Endometrial microvascular endothelial cells (primary cell): ENCODE measurements around the gene GYPC. TPM values are rescaled to one million over a fixed set of nuclear protein-coding genes. Genes with fewer than 3 reads are reported as not detected.
"Not testable (repeated sequence)": the region's sequence is repeated elsewhere in the genome, so short reads cannot be mapped to it uniquely, and the experiment has no call there.

Experiments
- in situ Hi-C: cut with HindIII; loops from 2 replicates; pipeline ENCODE4 v1.10.0; 2017; ENCODE audit warnings: low sequenced_read_pairs, low pct_unique_long_range_greater_than_20kb; ENCODE audit errors: inconsistent ontology term
- total RNA-seq: library from RNA; depleted of rRNA; stranded (reverse); fragments of >200 nt; gene quantifications from one replicate; pipeline ENCODE4 v1.2.3, GENCODE V29; 2015; ENCODE audit errors: inconsistent ontology term

GYPC gene
- total RNA-seq, 1 donor from 2014 or later, result 19.5 TPM

- in situ Hi-C loops, result not testable (repeated sequence)
These were observed 8.1 kb upstream of the GYPC start for GRCh38 chr2:126647714-126648344.

GRCh38 chr2:126648345-126648786 is 7.6 kb upstream of the GYPC start:
- in situ Hi-C loops, result not testable (repeated sequence)

- in situ Hi-C loops, result no loop called here
These were observed 6.9 kb upstream of the GYPC start for GRCh38 chr2:126649101-126649500.

DNA sequence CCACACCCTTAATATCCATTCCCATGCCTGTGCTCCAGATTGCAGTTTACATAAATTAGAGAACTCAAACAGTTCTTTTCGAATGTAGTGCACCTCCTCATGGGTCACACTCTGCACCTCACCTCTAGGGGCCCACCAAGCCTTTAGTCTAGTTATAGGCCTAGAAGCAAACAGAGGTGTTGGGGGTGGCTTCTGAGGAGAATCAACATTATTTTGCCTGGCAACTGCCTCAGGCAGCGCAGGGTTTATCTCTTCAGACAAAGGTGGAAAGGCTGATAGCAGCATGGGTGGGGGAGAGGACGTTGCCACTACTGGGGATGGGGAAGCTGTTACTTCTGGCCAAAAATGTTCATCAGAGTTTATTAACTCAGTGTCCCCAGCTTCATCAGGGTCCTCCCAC is 5.0 kb upstream of the GYPC start:
- in situ Hi-C loops, result no loop called here

DNA sequence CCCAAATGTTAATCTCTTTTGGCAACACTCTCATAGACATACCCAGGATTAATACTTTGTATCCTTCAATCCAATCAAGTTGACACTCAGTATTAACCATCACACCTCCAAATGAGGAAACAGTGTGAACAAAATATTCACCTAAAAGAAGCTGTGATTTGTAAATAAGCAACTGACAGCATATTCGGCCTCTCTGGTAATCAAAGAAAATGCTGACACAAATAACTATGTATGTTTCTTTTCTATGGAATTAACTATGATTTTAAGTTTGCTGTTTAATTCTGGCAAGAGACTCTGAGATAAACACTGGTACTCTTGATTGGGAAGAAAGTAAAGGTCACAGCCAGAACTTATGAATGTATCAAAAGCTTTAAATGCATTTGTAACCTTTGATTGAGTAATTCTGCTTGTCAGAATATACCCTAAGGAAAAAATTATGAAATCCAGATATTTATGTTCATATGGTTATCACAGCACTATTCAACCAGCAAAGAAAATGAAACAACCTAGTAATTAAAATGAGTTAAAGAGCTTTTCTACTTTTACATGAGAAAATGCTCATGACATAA is 3.6 kb upstream of the GYPC start:
- in situ Hi-C loops, result no loop called here

DNA sequence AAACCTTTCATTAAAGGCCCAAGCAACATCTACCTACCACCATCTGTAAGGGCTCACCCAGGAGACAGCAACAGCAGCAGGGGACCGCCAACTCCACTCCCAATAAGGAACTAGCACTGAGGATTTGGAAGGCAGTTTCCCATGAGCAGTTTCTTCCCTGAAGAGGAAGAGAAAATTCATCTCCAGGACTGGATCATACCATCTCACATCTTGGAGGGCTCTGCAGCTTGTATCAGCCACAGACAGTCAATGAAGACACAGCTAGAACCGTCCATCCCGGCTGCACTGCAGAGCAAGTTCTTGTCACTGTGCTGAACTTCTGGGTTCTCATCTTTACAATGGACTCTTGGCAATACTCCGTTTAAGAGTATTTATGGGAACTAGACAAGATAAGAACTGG is 2.8 kb upstream of the GYPC start:
- in situ Hi-C loops, result no loop called here

DNA sequence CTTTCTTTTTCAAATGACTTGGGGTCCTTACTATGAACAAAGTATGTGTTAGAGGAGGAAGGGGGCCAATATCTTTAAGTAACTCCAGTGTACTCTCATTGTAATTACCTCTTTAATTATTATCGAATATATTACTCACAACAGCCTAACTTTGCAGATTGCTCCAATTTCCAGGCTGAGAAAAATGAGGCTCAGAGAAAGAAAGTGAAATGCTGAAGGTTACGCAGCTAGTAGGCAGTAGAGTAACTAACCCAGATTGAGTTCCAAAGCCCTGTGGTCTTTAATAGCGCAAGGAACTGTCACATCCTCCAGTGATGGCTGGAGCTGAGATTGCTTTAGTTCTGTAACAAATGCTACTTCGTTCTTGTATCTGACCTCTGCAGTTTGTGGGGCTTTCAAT is 2.2 kb upstream of the GYPC start:
- in situ Hi-C loops, result no loop called here

- in situ Hi-C loops, result no loop called here
These were observed 907 bp upstream of the GYPC start for GRCh38 chr2:126655051-126655450.

DNA sequence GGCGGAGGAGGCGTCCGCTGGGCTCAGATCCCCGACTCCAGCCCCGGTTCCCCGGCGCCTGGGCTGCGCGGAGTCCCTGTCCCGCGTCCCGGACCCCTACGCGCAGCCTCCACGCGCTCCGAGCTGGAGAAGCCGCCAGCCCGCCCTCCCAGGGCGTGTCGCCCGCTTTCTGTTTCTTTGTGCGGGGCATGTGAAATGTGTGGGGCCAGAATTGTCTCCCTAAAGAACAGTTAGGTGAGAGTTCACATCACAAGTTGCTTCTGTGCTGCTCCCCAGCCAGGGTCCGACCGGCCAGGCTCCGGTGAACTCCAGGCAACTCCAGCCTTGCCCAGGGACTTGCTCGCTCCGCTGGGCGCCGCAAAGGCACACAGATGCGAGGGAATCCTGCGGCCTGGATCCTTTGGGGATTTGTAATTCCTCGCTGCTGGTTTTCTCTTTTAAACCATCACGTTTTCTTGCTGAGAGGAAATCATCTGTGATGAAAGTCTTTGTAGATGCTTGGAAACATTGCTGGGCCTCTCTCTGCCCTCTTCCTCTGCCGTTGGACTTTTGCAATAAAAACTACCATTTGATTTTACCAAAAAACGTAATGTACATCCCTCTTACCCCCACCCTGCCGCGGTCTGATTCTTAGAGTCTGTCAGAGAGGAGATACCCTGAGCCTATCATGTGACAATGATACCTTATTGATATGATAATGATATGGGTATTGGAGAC is 631 bp downstream of the GYPC start:
- in situ Hi-C loops, result no loop called here

GRCh38 chr2:126657148-126657635 is 1.2 kb downstream of the GYPC start:
- in situ Hi-C loops, result no loop called here

DNA sequence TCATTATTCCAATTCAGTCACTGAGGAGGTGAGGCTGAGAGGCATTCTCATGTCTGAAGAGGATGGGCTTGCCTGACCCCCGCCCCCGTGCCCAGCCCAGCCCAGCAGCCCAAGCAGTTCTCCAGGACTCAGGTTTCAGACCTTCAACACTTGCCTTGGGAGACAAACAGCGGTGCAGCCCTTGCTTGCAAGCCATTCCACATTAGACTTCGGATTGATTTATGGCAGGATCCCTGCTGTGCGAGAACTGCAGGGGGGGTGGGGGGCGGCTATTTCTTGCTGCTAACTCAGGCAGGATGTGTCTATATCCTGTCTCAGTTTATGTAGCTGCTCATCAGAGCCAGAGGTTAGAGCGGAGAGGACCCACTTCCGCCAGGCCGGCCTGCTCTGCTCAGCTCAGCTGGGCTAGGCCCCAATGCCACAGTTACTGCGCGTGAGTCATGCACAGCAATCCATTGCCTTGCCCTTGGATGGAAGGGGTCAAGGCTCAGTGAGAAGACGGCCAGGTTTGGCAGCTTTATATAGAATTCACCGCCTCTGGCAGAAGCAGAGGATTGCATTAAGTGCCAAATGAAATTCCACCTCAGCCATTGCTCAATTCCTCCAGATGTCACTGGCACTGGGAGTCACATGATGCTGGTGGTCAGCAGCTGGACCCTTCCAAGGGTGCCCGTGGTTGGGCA is 1.8 kb downstream of the GYPC start:
- in situ Hi-C loops, result no loop called here

GRCh38 chr2:126658319-126658904 is 2.5 kb downstream of the GYPC start:
- in situ Hi-C loops, result no loop called here

GRCh38 chr2:126658905-126659561 is 3.1 kb downstream of the GYPC start:
- in situ Hi-C loops, result no loop called here

DNA sequence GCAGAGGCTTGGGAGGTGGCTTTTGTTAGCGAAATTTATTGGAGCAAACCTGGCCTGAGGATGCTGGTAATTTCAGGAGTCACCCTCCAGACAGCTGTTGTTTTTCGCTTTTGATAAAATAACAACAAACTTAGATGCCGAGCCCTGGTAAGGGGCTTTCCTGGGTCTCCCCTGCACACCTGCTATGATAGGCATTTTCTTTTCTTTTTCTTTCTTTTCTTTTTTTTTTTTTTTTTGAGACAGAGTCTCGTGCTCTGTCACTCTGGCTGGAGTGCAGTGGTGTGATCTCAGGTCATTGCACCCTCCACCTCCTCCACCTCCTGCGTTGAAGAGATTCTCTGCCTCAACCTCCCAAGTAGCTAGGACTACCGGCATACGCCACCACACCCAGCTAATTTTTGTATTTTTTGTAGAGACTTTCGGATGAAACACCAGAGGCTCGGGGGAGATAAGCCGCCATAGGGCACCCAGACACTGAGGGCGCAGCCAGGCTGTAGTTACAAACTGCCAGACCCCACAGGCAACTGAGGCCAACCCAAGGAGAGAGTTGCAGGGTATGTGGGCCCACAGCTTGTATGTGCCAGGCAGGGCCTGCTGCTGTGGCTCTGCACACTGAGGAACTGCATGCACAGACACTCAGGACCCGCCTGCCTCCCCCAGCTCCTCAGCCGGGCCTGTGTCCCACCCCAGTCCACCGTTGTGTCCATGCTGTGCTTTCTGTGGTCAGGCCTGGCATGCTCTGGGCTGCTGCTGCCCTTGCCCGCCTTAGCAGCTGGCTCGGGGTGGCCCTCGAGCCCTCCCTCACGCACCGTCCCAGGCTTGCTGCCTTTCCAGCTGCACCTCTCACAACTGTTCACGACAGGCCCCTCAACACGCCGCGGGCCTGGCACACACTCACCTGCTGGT is 3.9 kb downstream of the GYPC start:
- in situ Hi-C loops, result no loop called here

DNA sequence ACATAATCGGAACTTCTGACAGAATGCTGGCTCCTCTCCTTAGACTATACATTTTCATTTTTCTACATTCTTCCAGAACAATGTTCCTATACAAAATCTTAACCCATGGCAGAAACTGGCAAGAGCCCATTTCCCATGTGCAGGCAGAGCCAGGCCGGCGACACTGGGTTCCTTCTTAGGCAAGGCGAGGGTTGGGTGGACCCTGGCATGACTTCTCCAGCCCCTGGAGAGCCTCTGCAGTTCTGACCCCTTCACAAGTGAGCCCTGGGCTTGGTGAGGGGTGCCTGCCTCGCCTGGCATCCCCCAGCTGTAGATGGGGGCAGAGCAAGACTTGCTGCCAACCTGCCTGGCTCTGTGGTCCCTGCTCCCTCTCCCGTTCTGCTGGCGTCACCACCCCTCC is 5.0 kb downstream of the GYPC start:
- in situ Hi-C loops, result no loop called here

GRCh38 chr2:126661702-126662500 is 5.9 kb downstream of the GYPC start:
- in situ Hi-C loops, result no loop called here

DNA sequence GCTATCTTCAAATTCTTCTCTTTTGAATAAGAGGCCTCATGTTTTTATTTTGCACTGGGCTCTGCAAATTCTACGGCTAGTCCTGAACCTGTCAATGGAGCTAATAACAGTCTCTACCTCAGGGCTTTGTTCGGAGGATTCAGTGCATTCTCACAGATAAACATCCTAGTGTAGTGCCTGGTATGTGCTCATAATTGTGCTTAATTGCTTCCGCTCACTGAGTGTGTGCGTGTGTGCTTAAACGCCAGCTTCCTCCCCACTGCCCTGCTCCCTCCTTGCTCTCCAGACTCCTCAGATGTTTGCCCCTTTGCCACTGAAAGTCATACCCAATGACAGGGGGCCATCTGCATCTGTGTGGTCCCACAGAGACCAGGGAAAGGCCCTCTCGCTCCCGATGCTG is 6.7 kb downstream of the GYPC start:
- in situ Hi-C loops, result no loop called here
